ENCODE data around the gene CDC5L.

CDC5L gene

GRCh38 chr6:44451803-44452695 is 64.5 kb downstream of the CDC5L start:
- no peak for DNase-seq (ENCODE audit: low read depth in 1 of 2, low spot score in 1 of 2)

- DNase-seq (ENCODE audit: low read depth in 1 of 2, low spot score in 1 of 2): no peak
Observed at GRCh38 chr6:44452725-44453124, 65.2 kb downstream of the CDC5L start.

GRCh38 chr6:44453146-44453545 is 65.6 kb downstream of the CDC5L start:
- DNase-seq (ENCODE audit: low read depth in 1 of 2, low spot score in 1 of 2): no peak

GRCh38 chr6:44454198-44454597 is 66.7 kb downstream of the CDC5L start:
- no peak for DNase-seq (ENCODE audit: low read depth in 1 of 2, low spot score in 1 of 2)

DNA sequence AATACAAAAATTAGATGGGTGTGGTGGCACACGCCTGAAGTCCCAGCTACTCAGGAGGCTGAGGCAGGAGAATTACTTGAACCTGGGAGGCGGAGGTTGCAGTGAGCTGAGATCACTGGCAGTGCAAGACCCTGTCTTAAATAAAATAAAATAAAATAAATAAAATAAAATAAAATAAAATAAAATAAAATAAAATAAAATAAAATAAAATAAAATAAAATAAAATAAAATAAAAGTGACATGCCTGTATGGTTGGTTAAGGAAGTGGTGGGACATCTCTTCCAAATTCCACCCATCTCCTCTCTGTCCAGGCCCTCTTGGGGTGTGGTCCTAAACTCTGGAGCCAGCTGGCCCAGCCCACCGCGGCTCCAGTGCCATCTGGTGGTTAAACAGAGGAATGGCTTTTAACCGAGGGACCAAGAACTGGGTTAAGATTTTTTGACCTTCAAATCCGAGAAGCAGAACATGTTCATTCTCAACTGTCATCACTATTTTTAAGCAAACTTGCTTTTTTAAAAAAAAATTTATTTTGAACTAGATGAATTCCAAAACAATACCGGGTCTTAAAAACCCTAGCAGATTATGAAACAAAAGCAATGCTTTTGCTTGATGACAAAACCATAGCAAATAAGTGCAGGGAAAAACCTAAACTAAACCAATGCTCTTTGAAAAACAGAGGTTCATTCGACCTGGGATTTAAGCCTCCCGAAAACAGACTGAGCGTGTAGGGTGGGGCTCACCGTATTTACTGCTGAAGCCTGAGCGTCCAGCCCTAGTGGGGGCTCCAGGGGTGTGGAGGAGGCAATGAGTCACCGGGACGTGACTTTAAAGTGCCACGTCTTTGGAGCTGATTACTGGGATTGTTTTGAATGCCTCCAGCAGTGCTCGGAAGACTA is 68.8 kb downstream of the CDC5L start:
- DNase-seq (ENCODE audit: low read depth in 1 of 2, low spot score in 1 of 2): no peak

DNA sequence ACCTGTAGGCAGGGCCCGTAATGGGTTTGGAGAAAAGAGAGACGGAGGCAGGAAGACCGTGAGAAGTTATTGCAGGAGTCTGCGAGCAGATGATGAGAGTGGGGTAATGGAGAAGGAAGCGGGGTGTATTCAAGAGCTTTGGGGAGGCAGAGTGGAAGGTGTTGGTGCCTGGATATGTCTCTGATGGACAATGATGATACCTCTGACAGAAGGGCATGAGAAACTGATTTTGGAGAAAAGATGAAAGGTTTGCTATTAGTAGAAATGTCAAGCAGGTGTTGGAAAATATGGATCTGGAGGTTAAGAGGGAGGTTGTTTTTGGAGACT is 69.4 kb downstream of the CDC5L start:
- DNase-seq (ENCODE audit: low read depth in 1 of 2, low spot score in 1 of 2): no peak

- no peak for DNase-seq (ENCODE audit: low read depth in 1 of 2, low spot score in 1 of 2)
Observed at GRCh38 chr6:44457596-44457995, 70.1 kb downstream of the CDC5L start.

- no peak for DNase-seq (ENCODE audit: low read depth in 1 of 2, low spot score in 1 of 2)
Observed at GRCh38 chr6:44458551-44458950, 71.0 kb downstream of the CDC5L start.

GRCh38 chr6:44462335-44462734 is 74.8 kb downstream of the CDC5L start:
- no peak for DNase-seq (ENCODE audit: low read depth in 1 of 2, low spot score in 1 of 2)

- DNase-seq (ENCODE audit: low read depth in 1 of 2, low spot score in 1 of 2): no peak
Observed at GRCh38 chr6:44462797-44463727, 75.6 kb downstream of the CDC5L start.

DNA sequence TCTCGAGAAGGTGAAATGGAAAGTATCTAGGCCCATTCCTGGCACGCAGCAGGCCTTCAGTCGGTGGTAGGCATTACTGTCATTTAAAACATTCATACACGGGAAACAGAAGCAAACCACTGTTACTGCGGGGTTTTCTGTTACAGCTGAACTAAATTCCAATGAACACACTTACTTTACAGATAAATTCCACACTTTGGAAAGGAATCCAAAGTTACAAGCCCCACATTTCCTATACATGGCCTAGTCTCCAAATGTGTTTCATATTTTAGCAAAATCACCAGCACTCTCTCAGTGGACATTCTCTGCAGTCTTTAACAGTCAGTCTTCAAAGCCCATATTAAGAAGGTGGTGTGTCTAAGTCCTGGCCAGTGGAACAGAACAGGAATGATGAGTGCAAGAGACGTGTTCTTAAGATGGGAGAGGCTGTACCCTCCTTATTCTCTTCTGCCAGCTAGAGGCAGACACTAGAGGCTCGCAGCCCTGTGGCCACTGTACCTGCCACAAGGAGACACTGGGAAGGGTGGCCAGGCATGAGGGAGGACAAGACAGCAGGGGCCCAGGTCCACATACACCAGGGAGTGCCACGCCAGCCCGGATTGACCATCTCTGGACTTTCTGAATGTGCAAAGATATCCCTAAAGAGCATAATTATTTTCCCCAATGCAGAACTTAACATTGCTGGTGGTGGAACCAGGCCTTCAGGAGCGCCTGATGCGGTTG is 76.4 kb downstream of the CDC5L start:
- DNase-seq (ENCODE audit: low read depth in 1 of 2, low spot score in 1 of 2): no peak

- no peak for DNase-seq (ENCODE audit: low read depth in 1 of 2, low spot score in 1 of 2)
Observed at GRCh38 chr6:44464527-44465310, 77.2 kb downstream of the CDC5L start.

- no peak for DNase-seq (ENCODE audit: low read depth in 1 of 2, low spot score in 1 of 2)
Observed at GRCh38 chr6:44466955-44467354, 79.4 kb downstream of the CDC5L start.

GRCh38 chr6:44468835-44469234 is 81.3 kb downstream of the CDC5L start:
- no peak for DNase-seq (ENCODE audit: low read depth in 1 of 2, low spot score in 1 of 2)

DNA sequence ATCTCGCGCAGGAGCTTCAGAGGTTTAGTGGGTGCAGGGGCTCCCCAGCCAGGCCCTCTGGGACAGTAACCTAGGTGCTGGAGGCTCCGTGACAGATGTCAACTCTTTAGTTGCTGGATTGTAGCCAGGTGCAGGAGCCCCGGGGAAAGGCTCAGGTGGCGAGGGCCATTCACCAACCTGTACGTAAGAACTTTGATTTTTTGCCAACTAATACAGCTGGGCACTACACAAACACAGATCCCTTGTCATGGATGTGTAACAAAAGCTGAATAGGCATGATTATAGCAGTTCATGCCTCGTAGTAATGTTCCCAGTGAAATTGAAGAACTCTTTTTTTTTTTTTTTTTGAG is 82.6 kb downstream of the CDC5L start:
- DNase-seq (ENCODE audit: low read depth in 1 of 2, low spot score in 1 of 2): no peak

- no peak for DNase-seq (ENCODE audit: low read depth in 1 of 2, low spot score in 1 of 2)
Observed at GRCh38 chr6:44470746-44471145, 83.2 kb downstream of the CDC5L start.

GRCh38 chr6:44471271-44471981 is 83.9 kb downstream of the CDC5L start:
- no peak for DNase-seq (ENCODE audit: low read depth in 1 of 2, low spot score in 1 of 2)

DNA sequence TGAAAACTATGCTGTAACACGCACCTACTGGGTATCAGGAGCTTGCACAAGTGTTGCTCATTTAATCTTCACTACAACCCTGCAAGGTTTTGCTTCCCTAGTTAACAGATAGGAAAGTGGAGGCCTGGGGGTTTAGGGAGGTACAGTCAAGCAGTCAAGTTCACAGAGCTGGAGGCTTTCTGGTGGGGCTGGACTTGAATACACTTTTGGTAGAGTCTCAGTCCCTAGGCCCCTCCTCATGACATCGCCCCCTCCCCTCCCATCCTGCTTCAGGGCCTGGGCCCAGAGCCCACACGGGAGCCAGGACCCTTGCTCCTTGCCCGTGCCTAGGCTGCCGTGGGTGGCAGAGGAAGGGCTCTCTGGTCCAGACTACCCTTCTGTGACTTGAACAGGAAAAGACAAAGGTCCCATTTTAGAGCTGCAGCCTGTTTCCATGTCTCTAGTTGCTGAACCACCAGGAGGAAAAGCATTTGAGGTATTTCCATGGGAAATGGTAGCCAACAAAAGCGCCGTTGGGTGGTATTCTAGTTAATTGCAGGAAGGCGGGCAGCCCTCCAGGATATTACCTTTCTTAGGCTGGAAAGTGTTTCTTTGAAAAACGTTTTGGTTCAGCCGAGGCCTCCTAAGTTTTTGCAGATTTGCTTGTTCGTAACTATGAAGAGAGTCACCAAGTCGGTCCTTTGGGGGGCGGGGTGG is 84.9 kb downstream of the CDC5L start:
- no peak for DNase-seq (ENCODE audit: low read depth in 1 of 2, low spot score in 1 of 2)
